T-cell (primary cell): ENCODE data around the gene GLS2. TPM values are rescaled to one million over a fixed set of nuclear protein-coding genes. Genes with fewer than 3 reads are reported as not detected.

Experiments used
- ATAC-seq, 4 experiments: fragments of 200-7000 bp in 3 of 4; fragments of 150-1000 bp in 1 of 4; cut with Tn5 transposase; replicated peaks in 1 of 4; 1 replicate in 3 of 4; 2 replicates in 1 of 4; pipeline ENCODE4 v1.10.0; 2021; ENCODE audit warnings: moderate library complexity in 3 of 4, mild to moderate bottlenecking in 2 of 4, moderate number of reproducible peaks in 1 of 4
- CTCF ChIA-PET, 2 donors: fragments of 300-600 bp; sonication (Branson Sonifier 250); formaldehyde crosslinking; loops; one replicate each; lab custom pipeline; 2022; ENCODE audit warnings: antibody characterized with exemption in 2 of 2; lab: Charles Lee
- POLR2A ChIA-PET, 2 donors: fragments of 300-600 bp; sonication (Branson Sonifier 250); formaldehyde crosslinking; loops; one replicate each; lab custom pipeline; 2022; ENCODE audit warnings: antibody characterized with exemption in 2 of 2; lab: Charles Lee
- DNase-seq, 35 experiments: peaks; one replicate each; pipeline versions ENCODE4 v3.0.0 to v3.0.0-alpha.2; 2013 to 2023
- H3K27ac ChIP-seq: one replicate; pipeline ENCODE4 v1.5.1; 2013; ENCODE audit warnings: low read length
- H3K27me3 ChIP-seq, 2 experiments: replicated peaks in 1 of 2; 1 replicate in 1 of 2; 2 replicates in 1 of 2; pipeline versions ENCODE4 v1.6.1 to v1.7.0; 2013; ENCODE audit warnings: low read length in 1 of 2, mixed read lengths in 1 of 2; ENCODE audit not compliant: control insufficient read depth in 2 of 2, insufficient read depth in 2 of 2; ENCODE audit errors: extremely low read depth in 1 of 2
- H3K36me3 ChIP-seq, 2 donors: 1 replicate in 1 of 2; 2 replicates in 1 of 2; pipeline versions ENCODE4 v1.6.1 to v1.7.0; 2013; ENCODE audit warnings: low read length in 1 of 2; ENCODE audit not compliant: control insufficient read depth in 2 of 2, insufficient read depth in 1 of 2; ENCODE audit errors: extremely low read depth in 1 of 2
- H3K4me1 ChIP-seq, 2 experiments: 1 replicate in 1 of 2; 2 replicates in 1 of 2; pipeline versions ENCODE4 v1.6.1 to v1.7.0; 2013; ENCODE audit warnings: low read length in 2 of 2, mixed read lengths in 1 of 2; ENCODE audit not compliant: insufficient read depth in 2 of 2, control insufficient read depth in 1 of 2; ENCODE audit errors: extremely low read depth in 1 of 2
- H3K4me3 ChIP-seq, 2 donors: 1 replicate in 1 of 2; 2 replicates in 1 of 2; pipeline versions ENCODE4 v1.5.1 to v1.7.0; 2013; ENCODE audit warnings: mild to moderate bottlenecking in 2 of 2, low read length in 1 of 2, moderate library complexity in 1 of 2; ENCODE audit not compliant: control insufficient read depth in 1 of 2; ENCODE audit errors: extremely low read depth in 1 of 2
- H3K9me3 ChIP-seq: 2 replicates; pipeline ENCODE4 v1.7.0; 2013
- H3K27ac Mint-ChIP-seq, 2 donors: one replicate each; pipeline ENCODE4 v1.8.0; 2020 to 2021; ENCODE audit warnings: mild to moderate bottlenecking in 2 of 2, mixed read lengths in 2 of 2
- H3K27me3 Mint-ChIP-seq, 2 donors: one replicate each; pipeline ENCODE4 v1.8.0; 2021 to 2022; ENCODE audit warnings: mixed read lengths in 2 of 2
- H3K36me3 Mint-ChIP-seq: one replicate; pipeline ENCODE4 v1.8.0; 2021; ENCODE audit warnings: mixed read lengths
- H3K4me1 Mint-ChIP-seq, 3 donors: one replicate each; pipeline ENCODE4 v1.8.0; 2020 to 2022; ENCODE audit warnings: mixed read lengths in 3 of 3, mild to moderate bottlenecking in 1 of 3
- H3K4me3 Mint-ChIP-seq, 3 donors: one replicate each; pipeline ENCODE4 v1.8.0; 2020 to 2022; ENCODE audit warnings: mild to moderate bottlenecking in 3 of 3, mixed read lengths in 3 of 3, moderate library complexity in 3 of 3
- H3K9me3 Mint-ChIP-seq, 3 donors: one replicate each; pipeline ENCODE4 v1.8.0; 2020 to 2022; ENCODE audit warnings: mixed read lengths in 3 of 3
- WGBS: methylation state at CpG from one replicate; pipeline ENCODE4 v1.1.5; 2013; ENCODE audit warnings: missing lambda C conversion rate; ENCODE audit not compliant: insufficient coverage; 5-methylcytosine and 5-hydroxymethylcytosine counted together
- total RNA-seq, 35 experiments: library from RNA in 6 of 35; stranded (reverse) in 6 of 35; fragments of 120-200 nt in 1 of 35; gene quantifications; one replicate each; pipeline versions ENCODE4 v1.2.1 to v1.2.4 and lab custom pipeline; 2013 to 2026

Gene GLS2
- total RNA-seq, 5 donors from 2014 or later (not counting 1 experiment from before 2014, with no cell fraction given): 2.9 to 10.1 (median 6.9) TPM

- H3K36me3 Mint-ChIP-seq: no peaks in the 10 kb centered on the region
- DNase-seq (peak in 15 of 35 experiments; percentile 3 to 44 (median 21)), ATAC-seq (peak; percentile 33 to 47 (median 39))
- ChIA-PET CTCF (interaction anchor here in 1 of 2 donors (0.6 to 1.5 kb wide), 2 partner anchors 15 to 141 kb away, joined by 4 to 5 read pairs; no protein-coding TSS in a partner anchor), POLR2A (interaction anchor here in 1 of 2 donors (0.5 kb wide), 2 partner anchors 139 to 176 kb away, joined by 5 to 6 read pairs; no protein-coding TSS in a partner anchor)
- no peaks in the 10 kb centered on the region for H3K9me3 Mint-ChIP-seq
- peaks cover 15 to 19% (median 17%) of the 10 kb centered on the region in 3 donors for H3K4me1 Mint-ChIP-seq
- H3K4me3 ChIP-seq: peak overlapping the region; percentile 70 to 72
- H3K27me3 ChIP-seq: peaks cover 9 to 22% of the 10 kb centered on the region in 2 experiments
- peak overlapping the region in 1 of 2 donors; percentile 79 for H3K27ac Mint-ChIP-seq
- H3K4me3 Mint-ChIP-seq: peak overlapping the region; percentile 86 to 87 (median 87)
- H3K36me3 ChIP-seq: no peaks in the 10 kb centered on the region
- H3K9me3 ChIP-seq: no peaks in the 10 kb centered on the region
- no peak overlapping the region for H3K27ac ChIP-seq
- peaks cover 9 to 20% of the 10 kb centered on the region in 2 donors for H3K27me3 Mint-ChIP-seq
- 12% methylated on average over 40 of the region's 44 CpGs for WGBS
- H3K4me1 ChIP-seq: peaks cover 6 to 21% of the 10 kb centered on the region in 2 experiments
Measured at GRCh38 chr12:56487448-56488040, 417 bp downstream of the GLS2 start.

DNA sequence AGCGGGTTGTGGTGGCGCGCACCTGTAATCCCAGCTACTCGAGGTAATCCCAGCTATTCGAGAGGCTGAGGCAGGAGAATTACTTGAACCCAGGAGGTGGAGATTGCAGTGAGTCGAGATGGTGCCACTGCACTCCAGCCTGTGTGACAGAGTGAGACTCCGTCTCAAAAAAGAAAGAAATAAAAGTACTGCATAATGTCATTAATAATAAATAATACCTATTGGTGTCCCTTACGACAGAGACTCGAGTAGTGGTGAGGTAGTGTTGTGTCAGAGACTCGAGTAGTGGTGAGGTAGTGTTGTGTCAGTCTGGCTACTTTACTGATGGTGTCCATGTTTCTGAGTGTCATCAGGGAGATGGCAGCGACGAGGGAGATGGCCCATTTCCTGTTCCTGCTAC lies 1.3 kb downstream of the GLS2 start:
- H3K4me3 ChIP-seq: no peak overlapping the region
- H3K27ac ChIP-seq: no peak overlapping the region
- ChIA-PET POLR2A (no interaction called here), CTCF (no interaction called here)
- peaks cover 7 to 18% of the 10 kb centered on the region in 2 donors for H3K27me3 Mint-ChIP-seq
- no peaks in the 10 kb centered on the region for H3K9me3 Mint-ChIP-seq
- no peak overlapping the region for H3K27ac Mint-ChIP-seq
- H3K4me1 ChIP-seq: peaks cover 6 to 21% of the 10 kb centered on the region in 2 experiments
- ATAC-seq (no peak), DNase-seq (no peak)
- no peaks in the 10 kb centered on the region for H3K9me3 ChIP-seq
- 91% methylated on average over 10 of the region's 12 CpGs for WGBS
- peak overlapping the region; percentile 86 to 87 (median 87) for H3K4me3 Mint-ChIP-seq
- H3K27me3 ChIP-seq: peaks cover 9 to 22% of the 10 kb centered on the region in 2 experiments
- H3K36me3 ChIP-seq: no peaks in the 10 kb centered on the region
- H3K36me3 Mint-ChIP-seq: no peaks in the 10 kb centered on the region
- peaks cover 15 to 19% (median 17%) of the 10 kb centered on the region in 3 donors for H3K4me1 Mint-ChIP-seq

- no peak for ATAC-seq
- H3K36me3 Mint-ChIP-seq: no peaks in the 10 kb centered on the region
- H3K4me3 ChIP-seq: no peak overlapping the region
- ChIA-PET CTCF (no interaction called here), POLR2A (interaction anchor here in 1 of 2 donors (0.6 kb wide), 1 partner anchor 384 kb away, joined by 4 read pairs; no protein-coding TSS in a partner anchor)
- no peaks in the 10 kb centered on the region for H3K9me3 ChIP-seq
- peaks cover 15 to 20% (median 19%) of the 10 kb centered on the region in 3 donors for H3K4me1 Mint-ChIP-seq
- H3K4me3 Mint-ChIP-seq: no peak overlapping the region
- WGBS: no CpG with 5 or more reads among the region's 1 CpG
- H3K4me1 ChIP-seq: peaks cover 6 to 21% of the 10 kb centered on the region in 2 experiments
- DNase-seq: no peak
- no peak overlapping the region for H3K27ac Mint-ChIP-seq
- H3K27me3 Mint-ChIP-seq: peaks cover 0 to 7% of the 10 kb centered on the region in 2 donors
- H3K27me3 ChIP-seq: peaks cover 0 to 14% of the 10 kb centered on the region in 2 experiments
- H3K27ac ChIP-seq: no peak overlapping the region
- H3K36me3 ChIP-seq: no peaks in the 10 kb centered on the region
- no peaks in the 10 kb centered on the region for H3K9me3 Mint-ChIP-seq
Measured at GRCh38 chr12:56484566-56484965, 3.4 kb downstream of the GLS2 start.

GRCh38 chr12:56479625-56480024 lies 8.3 kb downstream of the GLS2 start:
- CTCF ChIA-PET: no interaction called here

DNA sequence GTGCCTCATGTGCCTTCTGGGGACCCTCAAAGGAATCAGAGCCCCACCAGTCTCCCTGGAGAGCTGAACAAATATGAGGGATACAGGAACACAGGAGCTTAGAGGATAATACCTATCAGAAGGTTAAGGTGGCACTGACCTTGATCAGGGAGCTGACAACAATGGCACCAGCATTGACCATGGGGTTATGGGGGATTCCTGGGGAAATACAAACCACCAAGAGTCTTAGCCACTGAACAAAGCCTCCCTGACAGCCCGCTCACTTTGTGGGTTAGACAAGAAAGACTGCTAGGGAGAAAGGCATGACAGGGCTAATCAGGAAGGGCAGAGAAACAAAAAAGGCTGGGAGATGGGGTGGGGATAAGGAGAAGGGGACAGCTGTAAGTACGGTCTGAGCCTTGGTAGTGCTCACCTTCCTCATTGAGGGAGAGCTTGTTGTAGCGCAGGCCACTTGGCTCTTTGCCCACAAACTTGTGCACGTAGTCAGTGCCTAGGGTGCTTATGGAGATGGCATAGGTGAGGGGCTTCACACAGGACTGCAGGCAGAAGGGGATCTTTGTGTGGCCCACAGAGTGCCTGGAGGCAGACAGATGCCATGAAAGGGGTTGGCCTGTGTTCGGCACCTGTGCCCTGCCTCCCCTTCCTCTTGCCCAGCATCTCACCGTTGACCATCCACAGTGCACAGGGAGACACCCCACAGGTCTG lies 10.3 kb downstream of the GLS2 start:
- POLR2A ChIA-PET: interaction anchor here in 1 of 2 donors (0.5 to 0.6 kb wide), 2 partner anchors 39 to 86 kb away, joined by 3 to 14 read pairs; no protein-coding TSS in a partner anchor
- ATAC-seq (no peak), DNase-seq (no peak)
- peaks cover 5% of the 10 kb centered on the region for H3K36me3 Mint-ChIP-seq
- CTCF ChIA-PET: no interaction called here
- Histone ChIP-seq H3K4me1 (no peaks in the 10 kb centered on the region), H3K9me3 (no peaks in the 10 kb centered on the region), H3K27ac (no peak overlapping the region), H3K36me3 (no peaks in the 10 kb centered on the region), H3K27me3 (no peaks in the 10 kb centered on the region), H3K4me3 (no peak overlapping the region)
- H3K27me3 Mint-ChIP-seq: no peaks in the 10 kb centered on the region
- H3K4me3 Mint-ChIP-seq: no peak overlapping the region
- WGBS: 100% methylated on average over 3 of the region's 6 CpGs
- no peak overlapping the region for H3K27ac Mint-ChIP-seq
- H3K9me3 Mint-ChIP-seq: no peaks in the 10 kb centered on the region
- H3K4me1 Mint-ChIP-seq: peaks cover 0 to 6% (median 3%) of the 10 kb centered on the region in 3 donors

More at GRCh38 chr12:56479625-56480024, 8.3 kb downstream of the GLS2 start:
- Mint-ChIP-seq H3K4me1 (peaks cover 0 to 6% (median 3%) of the 10 kb centered on the region in 3 donors), H3K4me3 (no peak overlapping the region), H3K36me3 (no peaks in the 10 kb centered on the region), H3K9me3 (no peaks in the 10 kb centered on the region), H3K27me3 (no peaks in the 10 kb centered on the region), H3K27ac (no peak overlapping the region)
- ATAC-seq (no peak), DNase-seq (no peak)
- 100% methylated on average over 2 of the region's 7 CpGs for WGBS
- H3K4me1 ChIP-seq: no peaks in the 10 kb centered on the region
- no peak overlapping the region for H3K27ac ChIP-seq
- H3K9me3 ChIP-seq: no peaks in the 10 kb centered on the region
- H3K36me3 ChIP-seq: no peaks in the 10 kb centered on the region
- no peak overlapping the region for H3K4me3 ChIP-seq
- POLR2A ChIA-PET: interaction anchor here in 1 of 2 donors (0.6 kb wide), 1 partner anchor 274 kb away, joined by 3 read pairs; no protein-coding TSS in a partner anchor
- H3K27me3 ChIP-seq: no peaks in the 10 kb centered on the region

GRCh38 chr12:56476972-56477432 lies 11.0 kb downstream of the GLS2 start:
- Histone ChIP-seq H3K36me3 (peaks cover 0 to 2% of the 10 kb centered on the region in 2 donors), H3K4me1 (no peaks in the 10 kb centered on the region), H3K27me3 (no peaks in the 10 kb centered on the region), H3K9me3 (no peaks in the 10 kb centered on the region), H3K4me3 (no peak overlapping the region), H3K27ac (no peak overlapping the region)
- H3K9me3 Mint-ChIP-seq: no peaks in the 10 kb centered on the region
- H3K27ac Mint-ChIP-seq: no peak overlapping the region
- H3K36me3 Mint-ChIP-seq: peaks cover 7% of the 10 kb centered on the region
- ChIA-PET CTCF (no interaction called here), POLR2A (interaction anchor here in 1 of 2 donors (0.5 to 0.7 kb wide), 2 partner anchors 38 to 433 kb away, joined by 6 to 14 read pairs; no protein-coding TSS in a partner anchor)
- H3K4me3 Mint-ChIP-seq: no peak overlapping the region
- H3K27me3 Mint-ChIP-seq: no peaks in the 10 kb centered on the region
- WGBS: 86% methylated on average over 1 of the region's 1 CpG
- ATAC-seq (no peak), DNase-seq (no peak)
- peaks cover 2 to 6% (median 3%) of the 10 kb centered on the region in 3 donors for H3K4me1 Mint-ChIP-seq
